ENCODE measurements around the gene GRIP2.

Gene GRIP2

GRCh38 chr3:14505001-14505802 is 34.9 kb downstream of the GRIP2 start:
- Histone ChIP-seq H3K4me3 (ENCODE audit: insufficient read depth, low read length, poor library complexity, severe bottlenecking) (no peak overlapping the region), H3K27me3 (ENCODE audit: low read length) (no peaks in the 10 kb centered on the region), H3K9me3 (ENCODE audit: insufficient read depth, low read length) (no peaks in the 10 kb centered on the region), H3K79me2 (ENCODE audit: insufficient read depth, low read length) (no peaks in the 10 kb centered on the region), H3K27ac (ENCODE audit: low read depth, low read length) (no peak overlapping the region), H3F3A (ENCODE audit: insufficient read depth) (no peaks in the 10 kb centered on the region), H3K9me2 (replicated peaks; ENCODE audit: insufficient read depth, low read length) (no peaks in the 10 kb centered on the region), H3K36me3 (ENCODE audit: low read length) (no peaks in the 10 kb centered on the region), H4K20me1 (ENCODE audit: low read depth, low read length) (no peaks in the 10 kb centered on the region), H2AFZ (ENCODE audit: low read depth, low read length, severe bottlenecking) (no peak overlapping the region), H3K4me2 (ENCODE audit: low read depth, low read length, poor library complexity, severe bottlenecking) (no peak overlapping the region), H3K9ac (ENCODE audit: low read length) (no peak overlapping the region)
- no peak for TF ChIP-seq EZH2phosphoT487 (conservative IDR thresholded peaks at IDR 0.05; ENCODE audit: low read length)
- TF ChIP-seq, protein P1, sequence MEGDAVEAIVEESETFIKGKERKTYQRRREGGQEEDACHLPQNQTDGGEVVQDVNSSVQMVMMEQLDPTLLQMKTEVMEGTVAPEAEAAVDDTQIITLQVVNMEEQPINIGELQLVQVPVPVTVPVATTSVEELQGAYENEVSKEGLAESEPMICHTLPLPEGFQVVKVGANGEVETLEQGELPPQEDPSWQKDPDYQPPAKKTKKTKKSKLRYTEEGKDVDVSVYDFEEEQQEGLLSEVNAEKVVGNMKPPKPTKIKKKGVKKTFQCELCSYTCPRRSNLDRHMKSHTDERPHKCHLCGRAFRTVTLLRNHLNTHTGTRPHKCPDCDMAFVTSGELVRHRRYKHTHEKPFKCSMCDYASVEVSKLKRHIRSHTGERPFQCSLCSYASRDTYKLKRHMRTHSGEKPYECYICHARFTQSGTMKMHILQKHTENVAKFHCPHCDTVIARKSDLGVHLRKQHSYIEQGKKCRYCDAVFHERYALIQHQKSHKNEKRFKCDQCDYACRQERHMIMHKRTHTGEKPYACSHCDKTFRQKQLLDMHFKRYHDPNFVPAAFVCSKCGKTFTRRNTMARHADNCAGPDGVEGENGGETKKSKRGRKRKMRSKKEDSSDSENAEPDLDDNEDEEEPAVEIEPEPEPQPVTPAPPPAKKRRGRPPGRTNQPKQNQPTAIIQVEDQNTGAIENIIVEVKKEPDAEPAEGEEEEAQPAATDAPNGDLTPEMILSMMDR (IDR thresholded peaks at IDR 0.05; ENCODE audit: insufficient read depth, low read length, poor library complexity, severe bottlenecking), result no peak

GRCh38 chr3:14503706-14504065 is 36.5 kb downstream of the GRIP2 start:
- no peaks in the 10 kb centered on the region for H3K9me3 ChIP-seq (ENCODE audit: insufficient read depth, low read length)

GRCh38 chr3:14503033-14503705 is 37.0 kb downstream of the GRIP2 start:
- no peaks in the 10 kb centered on the region for H3K36me3 ChIP-seq (ENCODE audit: low read length)
- TF ChIP-seq EZH2phosphoT487 (conservative IDR thresholded peaks at IDR 0.05; ENCODE audit: low read length), result no peak
- TF ChIP-seq, protein P1 (IDR thresholded peaks at IDR 0.05; ENCODE audit: insufficient read depth, low read length, poor library complexity, severe bottlenecking), result no peak
- H3K27ac ChIP-seq (ENCODE audit: low read depth, low read length), result no peak overlapping the region
- no peaks in the 10 kb centered on the region for H3K9me3 ChIP-seq (ENCODE audit: insufficient read depth, low read length)
- no peaks in the 10 kb centered on the region for H3K9me2 ChIP-seq (replicated peaks; ENCODE audit: insufficient read depth, low read length)
- H3K79me2 ChIP-seq (ENCODE audit: insufficient read depth, low read length), result no peaks in the 10 kb centered on the region
- no peak overlapping the region for H3K4me2 ChIP-seq (ENCODE audit: low read depth, low read length, poor library complexity, severe bottlenecking)
- H3K4me3 ChIP-seq (ENCODE audit: insufficient read depth, low read length, poor library complexity, severe bottlenecking), result no peak overlapping the region
- H3F3A ChIP-seq (ENCODE audit: insufficient read depth), result no peaks in the 10 kb centered on the region
- H2AFZ ChIP-seq (ENCODE audit: low read depth, low read length, severe bottlenecking), result no peak overlapping the region
- no peak overlapping the region for H3K9ac ChIP-seq (ENCODE audit: low read length)
- H3K27me3 ChIP-seq (ENCODE audit: low read length), result no peaks in the 10 kb centered on the region
- no peaks in the 10 kb centered on the region for H4K20me1 ChIP-seq (ENCODE audit: low read depth, low read length)

More at GRCh38 chr3:14503706-14504065, 36.5 kb downstream of the GRIP2 start:
- no peak for TF ChIP-seq EZH2phosphoT487 (conservative IDR thresholded peaks at IDR 0.05; ENCODE audit: low read length)
- TF ChIP-seq, protein P1 (IDR thresholded peaks at IDR 0.05; ENCODE audit: insufficient read depth, low read length, poor library complexity, severe bottlenecking), result no peak
- Histone ChIP-seq H3K36me3 (ENCODE audit: low read length) (no peaks in the 10 kb centered on the region), H3F3A (ENCODE audit: insufficient read depth) (no peaks in the 10 kb centered on the region), H4K20me1 (ENCODE audit: low read depth, low read length) (no peaks in the 10 kb centered on the region), H3K4me2 (ENCODE audit: low read depth, low read length, poor library complexity, severe bottlenecking) (no peak overlapping the region), H3K9ac (ENCODE audit: low read length) (no peak overlapping the region), H3K9me2 (replicated peaks; ENCODE audit: insufficient read depth, low read length) (no peaks in the 10 kb centered on the region), H3K27me3 (ENCODE audit: low read length) (no peaks in the 10 kb centered on the region), H2AFZ (ENCODE audit: low read depth, low read length, severe bottlenecking) (no peak overlapping the region), H3K4me3 (ENCODE audit: insufficient read depth, low read length, poor library complexity, severe bottlenecking) (no peak overlapping the region), H3K79me2 (ENCODE audit: insufficient read depth, low read length) (no peaks in the 10 kb centered on the region), H3K27ac (ENCODE audit: low read depth, low read length) (no peak overlapping the region)

Data from SU-DHL-6 (cell line).